Erythroblast (primary cell): ENCODE results near the gene EXOC3.

ENCODE experiments used
- GATA1 ChIP-seq: IDR thresholded peaks from 2 replicates; pipeline ENCODE4 v1.6.1; 2011; ENCODE audit warnings: low read depth, mild to moderate bottlenecking, control low read depth, low read length, moderate library complexity
- POLR2A ChIP-seq: IDR thresholded peaks from 2 replicates; pipeline ENCODE4 v1.6.1; 2011; ENCODE audit warnings: mild to moderate bottlenecking, low read length

DNA sequence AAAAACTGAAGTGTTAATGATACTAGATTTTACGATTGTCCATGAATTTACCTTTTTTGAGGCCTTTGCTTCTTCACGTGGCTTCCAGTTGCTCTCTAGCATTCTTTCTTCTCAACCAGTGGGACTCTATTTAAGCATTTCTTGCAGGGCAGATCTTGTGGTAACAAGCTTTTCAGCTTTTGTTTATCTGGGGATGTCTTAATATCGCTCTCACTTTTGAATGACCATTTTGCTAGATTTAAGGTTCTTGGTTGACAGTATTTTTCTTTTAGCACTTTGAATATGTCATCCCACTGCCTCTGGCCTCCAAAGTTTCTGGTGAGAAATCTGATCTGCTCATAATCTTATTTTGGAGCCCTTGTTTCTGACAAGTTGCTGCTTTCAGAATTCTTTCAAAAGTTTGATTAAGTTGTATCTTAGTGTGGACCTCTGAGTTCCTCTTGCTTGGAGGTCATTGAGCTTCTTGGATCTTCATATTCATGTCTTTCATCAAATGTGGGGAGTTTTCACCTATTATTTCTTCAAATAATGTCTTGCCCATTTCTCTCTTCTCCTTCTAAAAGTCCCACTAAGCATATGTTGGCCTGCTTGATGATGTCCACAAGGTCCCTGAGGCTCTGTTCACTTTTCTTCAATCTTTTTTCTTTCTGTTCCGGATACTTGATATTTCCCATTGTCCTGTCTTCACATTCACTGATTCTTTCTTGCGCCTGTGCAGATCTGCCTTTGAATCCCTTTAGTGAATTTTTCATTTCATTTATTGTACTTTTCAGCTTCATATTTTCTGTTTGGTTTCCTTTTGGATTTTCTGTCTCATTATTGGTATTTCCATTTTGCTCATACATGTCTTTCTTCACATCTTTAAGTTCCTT is 8.8 kb downstream of the EXOC3 start:
- TF ChIP-seq POLR2A (no peak), GATA1 (no peak)
